Activated T-cell treated with anti-CD3 and anti-CD28 coated beads for 24 hours (primary cell): ENCODE data around the gene TBX15.

Source experiments
- DNase-seq: peaks from one replicate; pipeline ENCODE4 v3.0.0-alpha.2; 2020; ENCODE audit warnings: low read depth

The TBX15 gene

GRCh38 chr1:119001181-119002027, 13.3 kb upstream of the TBX15 start:
- no peak for DNase-seq

GRCh38 chr1:119000371-119001180, 12.4 kb upstream of the TBX15 start:
- DNase-seq, result no peak

GRCh38 chr1:118999348-119000071, 11.4 kb upstream of the TBX15 start:
- DNase-seq, result no peak

- no peak for DNase-seq
Observed at GRCh38 chr1:118998171-118998570, 10.0 kb upstream of the TBX15 start.

GRCh38 chr1:118997225-118997624, 9.1 kb upstream of the TBX15 start:
- no peak for DNase-seq

GRCh38 chr1:118995312-118996016, 7.3 kb upstream of the TBX15 start:
- no peak for DNase-seq

- DNase-seq, result no peak
Observed at GRCh38 chr1:118993700-118994026, 5.5 kb upstream of the TBX15 start.

GRCh38 chr1:118992868-118993699, 4.9 kb upstream of the TBX15 start:
- DNase-seq, result no peak

- no peak for DNase-seq
Observed at GRCh38 chr1:118992237-118992825, 4.2 kb upstream of the TBX15 start.

GRCh38 chr1:118991448-118991847, 3.3 kb upstream of the TBX15 start:
- no peak for DNase-seq

- no peak for DNase-seq
Observed at GRCh38 chr1:118990513-118991152, 2.5 kb upstream of the TBX15 start.

- no peak for DNase-seq
Observed at GRCh38 chr1:118989878-118990378, 1.8 kb upstream of the TBX15 start.

- DNase-seq, result no peak
Observed at GRCh38 chr1:118989006-118989815, 1.1 kb upstream of the TBX15 start.

GRCh38 chr1:118987468-118988185, 516 bp downstream of the TBX15 start:
- DNase-seq, result no peak

- DNase-seq, result no peak
Observed at GRCh38 chr1:118986555-118987467, 1.3 kb downstream of the TBX15 start.

GRCh38 chr1:118985640-118986554, 2.2 kb downstream of the TBX15 start:
- DNase-seq, result no peak
